SW480 (cell line): Measurements from ENCODE around the gene NINJ1.
"Not testable (repeated sequence)": the region's sequence is repeated elsewhere in the genome, so short reads cannot be mapped to it uniquely, and the experiment has no call there.

Experiments used
- DNase-seq: peaks from one replicate; pipeline ENCODE4 v3.0.0-alpha.2; 2016; ENCODE audit warnings: low spot score

The NINJ1 gene

DNA sequence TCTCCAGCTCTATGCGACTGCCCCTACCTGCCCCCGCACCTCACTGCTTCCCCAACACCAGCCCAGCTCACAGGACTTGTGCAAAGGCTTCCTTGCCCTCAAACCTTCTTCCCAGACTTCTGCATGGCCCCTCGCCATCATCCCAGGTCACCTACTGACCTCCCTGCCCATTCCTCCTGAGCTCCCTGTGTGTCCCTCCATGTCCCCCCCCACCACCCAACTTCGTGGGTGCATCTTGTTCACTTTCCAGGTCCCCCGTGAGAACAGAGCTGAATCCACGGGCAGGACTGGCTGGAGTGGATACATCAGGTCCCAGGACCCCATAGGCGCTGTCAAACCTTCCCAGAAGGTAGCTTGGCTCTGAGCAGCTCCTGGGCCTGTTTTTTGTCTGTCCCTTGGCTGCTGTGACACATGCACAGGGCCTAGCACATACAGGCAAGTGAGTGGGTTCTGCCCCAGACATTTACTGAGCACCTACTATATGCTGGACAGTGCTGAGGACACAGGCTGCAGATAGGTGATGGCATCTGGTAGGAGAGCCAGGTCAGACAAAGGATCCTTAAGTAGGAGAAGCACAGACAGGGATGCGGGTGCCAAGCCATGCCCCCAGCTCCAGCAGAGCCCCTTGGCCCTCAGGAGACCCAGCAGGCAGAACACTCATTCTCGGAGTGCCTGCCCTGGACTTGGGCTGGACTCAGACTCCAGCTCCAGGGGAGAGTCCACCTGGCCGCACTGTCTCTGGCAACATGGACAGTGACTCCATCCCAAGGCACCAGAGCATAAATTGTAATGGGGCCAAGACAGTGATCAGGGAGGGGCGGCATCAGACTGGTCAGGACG is 15.0 kb downstream of the NINJ1 start:
- DNase-seq = no peak

GRCh38 chr9:93117924-93118862 is 15.9 kb downstream of the NINJ1 start:
- DNase-seq = no peak

- not testable (repeated sequence) for DNase-seq
These were observed 16.5 kb downstream of the NINJ1 start for GRCh38 chr9:93117521-93117920.

DNA sequence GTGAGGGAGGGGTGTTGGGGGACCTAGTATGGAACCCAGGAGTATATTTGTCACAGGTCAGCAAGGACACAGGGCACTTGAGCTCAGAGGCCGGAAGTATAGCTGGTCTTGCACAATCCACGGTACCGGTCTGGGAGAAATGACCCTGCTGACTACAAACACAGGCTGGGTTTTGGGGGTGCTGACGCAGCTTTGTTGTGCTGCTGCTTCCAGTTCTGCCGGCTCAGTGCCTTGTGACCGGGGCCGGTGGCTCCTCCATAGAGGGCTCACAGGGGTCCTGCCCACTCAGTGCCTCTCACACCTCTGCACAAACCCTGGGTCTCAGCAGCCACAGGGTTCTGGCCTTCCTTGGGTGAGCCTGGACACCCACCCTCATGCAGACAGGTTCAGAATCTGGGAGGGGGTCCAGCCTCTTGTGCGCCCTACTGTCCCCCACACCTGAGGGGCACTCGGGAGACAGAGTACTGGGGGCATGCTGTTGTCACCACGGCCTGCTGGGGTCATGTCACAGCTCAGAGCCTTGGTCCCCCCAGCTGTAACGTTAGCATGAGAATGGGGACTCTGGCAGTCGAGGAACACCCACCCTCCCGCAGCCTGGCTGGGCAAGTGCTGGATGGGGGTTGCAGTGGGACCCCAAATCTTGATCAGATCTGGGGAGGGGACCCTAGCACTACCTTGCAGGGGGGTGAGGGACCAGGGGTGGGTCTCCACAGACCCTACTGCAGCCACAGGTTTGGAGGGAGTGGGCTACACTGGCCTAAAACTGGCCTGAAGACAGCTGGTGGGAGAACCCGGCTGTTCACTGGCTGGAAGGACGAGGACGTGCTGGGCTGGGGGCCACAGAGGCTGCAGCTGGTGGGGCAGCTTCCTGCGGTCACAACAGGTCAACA is 17.7 kb downstream of the NINJ1 start:
- DNase-seq = no peak

DNA sequence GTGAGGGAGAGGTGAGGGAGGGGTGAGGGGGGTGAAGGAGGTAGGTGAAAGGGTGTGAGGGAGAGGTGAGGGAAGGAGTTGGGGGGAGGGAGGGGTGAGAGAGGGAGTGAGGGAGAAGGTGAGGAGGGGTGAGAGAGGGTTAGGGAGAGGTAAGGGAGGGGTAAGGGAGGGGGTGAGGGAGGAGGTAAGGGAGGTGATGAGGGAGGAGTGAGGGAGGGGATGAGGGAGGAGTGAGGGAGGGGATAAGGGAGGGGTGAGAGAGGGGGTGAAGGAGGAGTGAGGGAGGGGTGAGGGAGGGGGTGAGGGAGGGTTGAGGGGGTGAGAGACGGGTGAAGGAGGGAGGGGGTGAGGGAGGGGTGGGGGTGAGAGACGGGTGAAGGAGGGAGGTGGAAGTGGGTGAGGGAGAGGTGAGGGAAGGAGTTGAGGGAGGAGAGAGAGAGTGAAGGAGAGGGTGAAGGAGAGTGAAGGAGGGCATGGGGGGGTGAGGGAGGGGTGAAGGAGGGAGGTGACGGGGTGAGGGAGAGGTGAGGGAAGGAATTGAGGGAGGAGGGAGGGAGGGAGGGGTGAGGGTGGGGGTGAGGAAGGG is 18.5 kb downstream of the NINJ1 start:
- DNase-seq = no peak

GRCh38 chr9:93114984-93115335 is 19.1 kb downstream of the NINJ1 start:
- no peak for DNase-seq

DNA sequence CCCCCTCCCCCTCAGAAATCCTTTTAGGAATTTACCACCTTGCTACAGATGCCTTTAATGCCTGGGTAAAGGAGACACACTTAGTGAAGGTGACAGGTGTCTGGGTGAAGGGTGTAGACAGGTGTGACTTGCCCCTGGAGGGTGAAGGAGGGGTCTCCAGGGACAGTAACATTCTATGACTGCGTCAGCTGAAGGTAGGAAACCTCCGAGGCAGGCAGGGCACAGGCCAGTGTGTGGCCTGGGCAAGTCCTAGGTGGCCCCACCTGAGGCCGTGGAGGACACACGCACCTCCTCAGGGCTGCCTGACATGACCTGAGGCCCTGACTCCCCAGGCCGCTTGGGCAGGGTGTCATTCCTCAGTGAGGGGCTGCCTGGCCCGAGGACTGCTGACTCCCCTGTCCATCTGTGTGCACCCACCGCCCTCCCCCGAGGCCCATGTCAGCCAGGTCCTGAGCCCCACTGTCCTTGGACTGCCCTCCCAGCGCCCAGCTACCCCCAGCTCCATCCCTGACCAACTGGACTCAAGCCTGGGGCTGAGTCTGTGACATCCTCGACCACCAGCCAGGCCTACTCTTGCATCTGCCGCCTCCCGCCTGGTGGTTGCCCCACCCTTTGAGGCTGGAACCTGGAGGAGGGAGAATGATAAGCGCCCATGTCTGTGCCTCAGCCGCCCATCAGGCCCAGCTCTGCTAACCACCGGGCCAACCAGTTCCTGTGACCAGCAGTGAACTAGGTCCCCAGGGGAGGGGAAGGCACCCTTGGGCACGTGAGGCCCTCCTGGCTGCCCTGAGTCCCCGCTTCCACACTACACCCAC is 19.7 kb downstream of the NINJ1 start:
- no peak for DNase-seq

- DNase-seq = no peak
These were observed 21.1 kb downstream of the NINJ1 start for GRCh38 chr9:93112864-93113389.

DNA sequence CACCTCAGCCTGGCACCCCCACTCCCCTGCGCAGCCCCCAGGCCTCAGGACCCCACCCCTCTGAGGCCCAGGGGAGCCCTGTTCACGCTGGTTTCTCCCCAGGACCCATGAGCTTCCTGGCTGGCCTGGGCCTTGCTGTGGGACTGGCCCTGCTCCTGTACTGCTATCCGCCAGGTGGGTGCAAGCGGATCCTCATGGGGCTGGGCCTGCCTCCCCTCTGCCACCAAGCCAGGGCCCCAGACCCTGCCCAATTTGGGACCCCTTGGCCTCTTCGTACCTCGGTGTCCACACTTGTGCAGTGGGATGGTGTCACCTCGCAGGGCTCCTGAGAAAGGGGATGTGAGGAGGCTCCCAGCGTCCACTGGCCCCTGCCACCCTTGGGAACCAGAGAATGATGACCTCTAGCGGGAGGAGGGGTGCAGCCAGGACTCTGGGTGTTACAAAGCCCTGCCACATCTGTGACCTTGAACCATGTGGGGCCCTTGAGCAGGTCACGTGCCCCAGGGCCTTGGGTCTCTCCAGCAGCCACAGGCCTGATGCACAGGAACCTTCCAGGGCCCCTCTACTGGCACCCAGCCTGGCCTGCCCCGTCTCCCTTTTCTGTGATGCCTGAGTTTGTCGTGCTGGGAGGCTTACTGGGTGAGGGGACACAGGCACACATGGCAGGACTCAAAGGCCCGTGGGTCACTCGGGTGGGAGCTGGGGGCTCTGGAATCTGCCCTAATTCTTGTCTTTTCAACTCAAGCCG is 21.8 kb downstream of the NINJ1 start:
- DNase-seq = no peak

DNA sequence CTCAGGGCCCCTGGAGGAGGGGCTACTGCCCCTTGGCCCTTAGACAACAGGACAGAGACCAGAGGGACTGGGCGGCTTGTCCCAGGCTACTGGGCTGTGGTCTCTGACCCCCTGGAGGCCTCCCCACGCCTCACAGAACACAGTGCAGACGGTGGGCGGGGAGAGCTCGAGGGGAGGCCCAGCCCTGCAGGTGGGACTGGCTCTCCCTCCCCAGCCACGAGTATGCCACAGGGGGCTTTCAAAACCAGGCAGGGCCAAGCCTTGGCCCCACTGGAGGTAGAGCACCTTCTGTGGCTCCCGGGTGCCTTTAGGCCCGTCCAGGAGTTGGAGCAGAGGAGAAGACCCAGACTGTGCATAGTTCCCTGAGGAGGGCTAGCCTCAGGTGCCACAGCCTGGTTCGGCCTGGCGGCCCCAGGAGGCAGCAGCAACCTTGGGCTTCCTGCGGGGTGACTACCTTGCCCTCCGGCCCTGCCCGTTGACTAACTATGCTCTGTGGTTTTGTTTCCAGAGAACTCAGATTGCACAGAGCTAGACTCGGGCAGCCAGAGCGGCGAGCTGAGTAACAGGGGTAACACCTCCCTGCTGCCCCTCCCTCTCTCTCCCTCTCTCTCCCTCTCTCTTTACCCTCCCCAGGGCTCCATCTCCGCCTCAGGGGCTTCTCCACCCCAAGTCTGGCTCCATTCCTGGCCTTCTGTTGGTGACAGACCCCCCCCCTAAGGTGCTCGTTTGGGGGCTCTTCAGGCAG is 22.5 kb downstream of the NINJ1 start:
- DNase-seq = no peak

- DNase-seq = no peak
These were observed 23.1 kb downstream of the NINJ1 start for GRCh38 chr9:93111001-93111370.

GRCh38 chr9:93110311-93110855 is 23.7 kb downstream of the NINJ1 start:
- DNase-seq = no peak

DNA sequence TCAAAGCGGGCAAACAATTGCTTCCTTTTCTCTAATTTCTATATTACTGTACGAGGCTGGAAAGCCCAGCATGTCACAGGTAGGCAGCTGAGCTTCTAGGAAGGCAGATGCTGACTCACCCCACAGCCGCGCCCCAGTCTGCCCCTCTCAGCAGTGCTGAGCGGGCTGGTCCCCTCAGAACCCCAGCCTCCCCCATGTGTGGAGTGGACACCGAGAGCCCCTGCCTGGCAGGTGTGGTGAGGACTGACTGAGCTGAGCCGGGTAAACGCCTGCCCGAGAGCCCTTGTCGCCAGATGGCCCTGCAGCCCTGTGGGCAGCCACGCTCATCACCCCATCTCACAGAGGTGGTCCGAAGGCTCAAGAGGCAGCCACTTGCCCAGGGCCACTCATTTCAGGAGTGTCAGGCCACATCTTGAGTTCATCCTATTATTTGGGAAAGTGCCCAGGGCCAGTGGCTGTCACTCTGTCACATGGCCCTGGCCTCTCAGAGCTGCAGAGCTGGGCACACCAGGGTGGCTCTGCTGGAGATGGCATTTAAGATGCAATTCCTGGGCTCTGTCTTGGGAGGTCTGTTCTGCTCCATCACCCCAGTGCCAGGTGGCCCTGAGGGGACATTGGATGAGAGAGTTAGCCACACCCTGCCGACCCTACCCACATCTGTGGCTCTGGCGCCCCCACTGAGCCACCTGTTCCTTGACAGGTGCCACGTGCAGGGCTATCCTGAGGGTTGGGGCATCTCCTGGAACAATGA is 25.6 kb downstream of the NINJ1 start:
- DNase-seq = no peak

GRCh38 chr9:93107825-93108161 is 26.3 kb downstream of the NINJ1 start:
- no peak for DNase-seq

- DNase-seq = no peak
These were observed 26.8 kb downstream of the NINJ1 start for GRCh38 chr9:93107151-93107824.

GRCh38 chr9:93105620-93106019 is 28.4 kb downstream of the NINJ1 start:
- no peak for DNase-seq

DNA sequence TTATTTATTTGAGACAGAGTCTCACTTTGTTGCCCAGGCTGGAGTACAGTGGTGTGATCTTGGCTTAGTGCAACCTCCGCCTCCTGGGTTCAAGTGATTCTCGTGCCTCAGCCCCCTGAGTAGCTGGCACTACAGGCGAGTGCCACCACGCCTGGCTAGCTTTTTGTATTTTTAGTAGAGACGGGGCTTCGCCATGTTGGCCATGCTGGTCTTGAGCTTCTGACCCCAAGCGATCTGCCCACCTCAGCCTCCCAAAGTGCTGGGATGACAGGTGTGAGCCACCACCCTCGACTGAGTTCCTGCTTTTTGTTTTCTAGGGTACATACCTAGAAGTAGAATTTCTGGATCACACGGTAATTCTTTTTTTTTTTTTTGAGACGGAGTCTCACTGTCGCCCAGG is 33.0 kb downstream of the NINJ1 start:
- DNase-seq = not testable (repeated sequence)

DNA sequence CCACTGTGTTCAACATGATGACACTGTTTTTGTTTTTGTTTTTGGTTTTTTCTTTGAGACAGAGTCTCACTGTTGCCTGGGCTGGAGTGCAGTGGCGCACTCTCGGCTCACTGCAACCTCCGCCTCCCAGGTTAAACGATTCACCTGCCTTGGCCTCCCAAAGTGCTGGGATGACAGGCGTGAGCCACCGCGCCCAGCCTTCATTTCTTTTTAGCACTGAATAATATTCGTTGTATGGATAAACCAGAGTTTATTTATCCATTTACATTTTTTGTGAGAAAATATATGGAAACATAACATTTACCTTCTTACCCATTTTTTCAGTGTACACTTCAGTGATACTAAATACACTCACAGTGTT is 33.8 kb downstream of the NINJ1 start:
- DNase-seq = no peak
